ENCODE data around the gene NRXN3. TPM values are rescaled to one million over a fixed set of nuclear protein-coding genes. Genes with fewer than 3 reads are reported as not detected.

Gene NRXN3
- total RNA-seq, 1 experiment from 2014 or later, result not detected

GRCh38 chr14:79254069-79254775, 1084.0 kb downstream of the NRXN3 start:
- H3K27me3 ChIP-seq (ENCODE audit: insufficient read depth, low read length), result no peaks in the 10 kb centered on the region
- H3K27ac ChIP-seq (ENCODE audit: low read depth, low read length), result no peak overlapping the region
- H2AFZ ChIP-seq (ENCODE audit: low read depth, low read length, poor library complexity, severe bottlenecking), result no peak overlapping the region
- CTCF ChIA-PET, result no interaction called here
- ATAC-seq (no peak), DNase-seq (ENCODE audit: low read depth, low spot score) (no peak)
- TF ChIP-seq YY1 (IDR thresholded peaks at IDR 0.05; ENCODE audit: extremely low read depth, insufficient replicate concordance, low read depth, low read length), result no peak
- TF ChIP-seq SIN3A (IDR thresholded peaks at IDR 0.05; ENCODE audit: low read depth), result no peak
- no peak for TF ChIP-seq CTCF (IDR thresholded peaks at IDR 0.05 in 2 of 3, conservative IDR thresholded peaks at IDR 0.05 in 1 of 3; ENCODE audit: borderline replicate concordance in 1 of 3, insufficient read depth in 1 of 3, low read depth in 2 of 3, low read length in 2 of 3)
- TF ChIP-seq MAX (IDR thresholded peaks at IDR 0.05), result no peak
- no peak for TF ChIP-seq ZFX (IDR thresholded peaks at IDR 0.05)
- no peak for TF ChIP-seq CEBPB (IDR thresholded peaks at IDR 0.05; ENCODE audit: low read depth)
- TF ChIP-seq EGR1 (IDR thresholded peaks at IDR 0.05; ENCODE audit: low read depth), result no peak
- no peak for TF ChIP-seq POLR2A (IDR thresholded peaks at IDR 0.05; ENCODE audit: borderline replicate concordance, extremely low read depth, insufficient read depth, insufficient read length)
- no peak for TF ChIP-seq EZH2 (IDR thresholded peaks at IDR 0.05)
- no peak for TF ChIP-seq JUND (IDR thresholded peaks at IDR 0.05)
- H3K4me2 ChIP-seq (ENCODE audit: low read length), result no peak overlapping the region
- H3K9ac ChIP-seq (ENCODE audit: low read length), result no peak overlapping the region
- POLR2A ChIA-PET, result no interaction called here
- BruUV-seq (replicated peaks), result no TSS peak
- H3K4me1 ChIP-seq (ENCODE audit: control insufficient read depth in 1 of 2, insufficient read depth in 2 of 2, low read length in 2 of 2), result no peaks in the 10 kb centered on the region
- intact Hi-C loops (cut with micrococcal nuclease), result no loop called here
- H3K36me3 ChIP-seq (ENCODE audit: control insufficient read depth in 1 of 2, insufficient read depth in 2 of 2, low read length in 2 of 2), result no peaks in the 10 kb centered on the region
- RAD21 ChIA-PET (ENCODE audit: low non-redundant PET in 1 of 2, low total read pairs in 2 of 2, uncharacterized antibody in 2 of 2, unreplicated experiment in 2 of 2), result no interaction called here
- H3K9me3 ChIP-seq (ENCODE audit: control insufficient read depth in 1 of 2, insufficient read depth in 1 of 2, low read depth in 1 of 2, low read length in 2 of 2), result peaks cover 16 to 28% of the 10 kb centered on the region in 2 experiments; a peak in 2 of 4 replicates
- H3K4me3 ChIP-seq (replicated peaks in 1 of 2; ENCODE audit: low read depth in 1 of 2, low read length in 2 of 2), result no peak overlapping the region
- no peaks in the 10 kb centered on the region for H3K9me2 ChIP-seq (ENCODE audit: insufficient read depth)
- H3K79me2 ChIP-seq (ENCODE audit: insufficient read depth, low read length), result no peaks in the 10 kb centered on the region
- no peaks in the 10 kb centered on the region for H4K20me1 ChIP-seq (ENCODE audit: insufficient read depth)

Data from HCT116 (cell line).